ENCODE results near the gene CENPX. TPM values are rescaled to one million over a fixed set of nuclear protein-coding genes. Genes with fewer than 3 reads are reported as not detected.

Gene CENPX
- total RNA-seq, 2 donors from 2014 or later: 27.2 to 37.2 TPM

- intact Hi-C loops (cut with DNase I): loop anchor here (1.0 to 2.0 kb wide), 2 partner anchors 124 kb away; no protein-coding TSS in a partner anchor
- ATAC-seq: peak; percentile 82 to 86
- DNase-seq: peak; percentile 87
Observed at GRCh38 chr17:82030470-82031302, 8.0 kb upstream of the CENPX start.

GRCh38 chr17:82029990-82030469 lies 7.4 kb upstream of the CENPX start:
- peak; percentile 0 to 1 for ATAC-seq
- DNase-seq: no peak
- intact Hi-C loops (cut with DNase I): loop anchor here (1.0 to 2.0 kb wide), 2 partner anchors 124 to 125 kb away; no protein-coding TSS in a partner anchor

GRCh38 chr17:82029391-82029790 lies 6.7 kb upstream of the CENPX start:
- ATAC-seq: no peak
- DNase-seq: no peak
- intact Hi-C loops (cut with DNase I): no loop called here

GRCh38 chr17:82028966-82029365 lies 6.3 kb upstream of the CENPX start:
- DNase-seq (no peak), ATAC-seq (no peak)
- intact Hi-C loops (cut with DNase I): no loop called here

- ATAC-seq (no peak), DNase-seq (no peak)
- intact Hi-C loops (cut with DNase I): no loop called here
Observed at GRCh38 chr17:82028246-82028645, 5.6 kb upstream of the CENPX start.

- no peak for DNase-seq
- intact Hi-C loops (cut with DNase I): no loop called here
Observed at GRCh38 chr17:82025401-82026107, 2.9 kb upstream of the CENPX start.

GRCh38 chr17:82024859-82025258 lies 2.2 kb upstream of the CENPX start:
- DNase-seq (no peak), ATAC-seq (no peak)
- intact Hi-C loops (cut with DNase I): loop anchor here in 1 of 2 donors (5.0 kb wide), 1 partner anchor 63 kb away; the partner anchor contains the start of gene NOTUM

More at GRCh38 chr17:82025401-82026107, 2.9 kb upstream of the CENPX start:
- ATAC-seq: no peak

- ATAC-seq (peak in 1 of 2 donors; percentile 1), DNase-seq (no peak)
- intact Hi-C loops (cut with DNase I): loop anchor here in 1 of 2 donors (5.0 kb wide), 1 partner anchor 61 kb away; the partner anchor contains the start of gene NOTUM
Observed at GRCh38 chr17:82023447-82024241, 966 bp upstream of the CENPX start.

- DNase-seq (peak; percentile 100), ATAC-seq (peak; percentile 96 to 97)
- intact Hi-C loops (cut with DNase I): loop anchor here in 1 of 2 donors (5.0 kb wide), 1 partner anchor 61 kb away; the partner anchor contains the start of gene NOTUM
Observed at GRCh38 chr17:82022981-82023446, 336 bp upstream of the CENPX start, which contains the start of gene LRRC45. Gene LRRC45 (plus strand): TSS chr17:82023305. CDS start chr17:82023644, 339 bp downstream.

GRCh38 chr17:82021900-82022309 lies 773 bp downstream of the CENPX start:
- intact Hi-C loops (cut with DNase I): loop anchor here (1.0 to 5.0 kb wide), 2 partner anchors 60 to 63 kb away; partner anchors contain the start of gene NOTUM (in 1 of the 2)
- DNase-seq (no peak), ATAC-seq (no peak)

- ATAC-seq: no peak
- peak; percentile 79 for DNase-seq
- intact Hi-C loops (cut with DNase I): loop anchor here (1.0 to 5.0 kb wide), 2 partner anchors 59 to 62 kb away; partner anchors contain the start of gene NOTUM (in 1 of the 2)
Observed at GRCh38 chr17:82021107-82021899, 1.4 kb downstream of the CENPX start.

GRCh38 chr17:82020572-82021106 lies 2.0 kb downstream of the CENPX start:
- intact Hi-C loops (cut with DNase I): loop anchor here (1.0 to 5.0 kb wide), 2 partner anchors 58 to 61 kb away; partner anchors contain the start of gene NOTUM (in 1 of the 2)
- DNase-seq: no peak

GRCh38 chr17:82019690-82020571 lies 2.7 kb downstream of the CENPX start:
- DNase-seq (peak; percentile 66), ATAC-seq (no peak)
- intact Hi-C loops (cut with DNase I): loop anchor here in 1 of 2 donors (5.0 kb wide), 1 partner anchor 58 kb away; the partner anchor contains the start of gene NOTUM

More at GRCh38 chr17:82020572-82021106, 2.0 kb downstream of the CENPX start:
- no peak for ATAC-seq

GRCh38 chr17:82018989-82019689 lies 3.5 kb downstream of the CENPX start:
- DNase-seq (no peak), ATAC-seq (no peak)
- intact Hi-C loops (cut with DNase I): no loop called here

- ATAC-seq (no peak), DNase-seq (no peak)
- intact Hi-C loops (cut with DNase I): no loop called here
Observed at GRCh38 chr17:82018152-82018988, 4.3 kb downstream of the CENPX start.
